HG03439 (cell line): Measurements from ENCODE around the gene SNRNP25.
A peak's percentile ranks its signal among the peaks of the same experiment; 100 is the strongest.
"Not testable (repeated sequence)": the region's sequence is repeated elsewhere in the genome, so short reads cannot be mapped to it uniquely, and the experiment has no call there.

Experiments used
- ATAC-seq: cut with Tn5 transposase; IDR thresholded peaks from one replicate; pipeline ENCODE4 v1.9.1; 2021; ENCODE audit warnings: mild to moderate bottlenecking, moderate library complexity; ENCODE audit not compliant: unreplicated experiment

Gene SNRNP25

GRCh38 chr16:53346-54236 is at the start of gene SNRNP25, which contains the start of gene POLR3K:
Gene SNRNP25 (plus strand): TSS chr16:53828. CDS start chr16:54017, 189 bp downstream.
Gene POLR3K (minus strand): TSS chr16:53608. CDS start chr16:53586, 22 bp downstream.
- ATAC-seq: peak; percentile 92

GRCh38 chr16:9903-10665 is 43.5 kb upstream of the SNRNP25 start:
- ATAC-seq: no peak

- not testable (repeated sequence) for ATAC-seq
Observed at GRCh38 chr16:10772-11171, 42.9 kb upstream of the SNRNP25 start.

GRCh38 chr16:17062-17765 is 36.4 kb upstream of the SNRNP25 start:
- not testable (repeated sequence) for ATAC-seq

- not testable (repeated sequence) for ATAC-seq
Observed at GRCh38 chr16:20886-21285, 32.7 kb upstream of the SNRNP25 start.

DNA sequence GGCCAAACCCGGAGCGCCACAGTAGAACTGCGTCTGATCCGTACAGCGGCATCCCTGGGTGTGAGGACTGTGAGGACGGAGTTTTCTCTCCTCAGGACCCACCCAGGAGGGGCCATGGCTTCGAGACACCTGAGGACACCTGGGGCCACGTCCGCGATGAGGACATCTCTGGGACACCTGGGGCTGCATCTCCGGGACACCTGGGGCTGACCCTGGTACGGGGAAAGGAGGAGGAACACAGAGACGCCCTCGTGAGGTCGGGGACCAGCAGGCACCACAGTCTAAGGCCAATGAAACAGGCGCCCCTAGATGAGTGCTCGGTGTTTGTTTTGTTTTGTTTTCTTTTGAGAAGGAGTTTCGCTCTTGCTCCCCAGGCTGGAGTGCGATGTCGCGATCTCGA is 29.5 kb upstream of the SNRNP25 start:
- not testable (repeated sequence) for ATAC-seq

DNA sequence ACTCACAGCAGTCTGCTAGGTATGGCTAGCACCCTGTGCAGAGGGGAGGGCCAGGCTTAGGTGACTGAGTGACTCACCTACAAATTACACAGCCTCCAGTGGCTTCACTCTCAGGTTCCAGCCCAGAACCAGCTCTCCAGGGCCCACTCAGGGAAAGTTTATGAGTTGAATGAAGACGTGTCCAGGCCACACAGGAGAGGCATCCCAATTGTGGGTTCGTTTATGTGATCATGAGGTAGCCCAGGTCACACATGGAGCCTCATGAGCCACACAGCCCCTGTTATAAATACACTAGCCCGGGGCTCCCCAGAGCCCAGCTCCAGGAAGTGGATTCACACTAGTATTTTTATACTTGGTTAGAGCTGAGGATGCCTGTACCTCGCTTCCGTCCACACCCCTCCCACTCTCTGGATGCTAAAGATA is 27.7 kb upstream of the SNRNP25 start:
- ATAC-seq: peak; percentile 43

DNA sequence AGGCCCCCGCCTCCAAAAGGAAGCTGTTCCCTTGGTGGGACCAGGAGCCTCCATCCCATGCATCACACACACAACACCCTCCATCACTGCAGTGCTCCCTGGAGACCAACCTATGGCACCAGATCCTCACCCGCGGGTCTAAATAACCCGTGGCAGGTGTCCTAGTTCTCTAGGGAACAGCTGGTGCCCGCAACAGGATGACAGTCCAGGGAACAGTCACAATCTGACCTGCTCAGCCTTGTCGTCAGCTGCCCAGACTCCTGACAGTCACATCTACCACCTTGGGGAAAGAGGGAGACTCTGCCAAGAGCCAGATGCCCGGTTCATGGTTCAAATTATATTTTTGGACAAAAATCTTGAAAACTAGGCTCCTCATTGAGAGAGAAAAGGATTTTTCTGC is 23.0 kb upstream of the SNRNP25 start:
- not testable (repeated sequence) for ATAC-seq

DNA sequence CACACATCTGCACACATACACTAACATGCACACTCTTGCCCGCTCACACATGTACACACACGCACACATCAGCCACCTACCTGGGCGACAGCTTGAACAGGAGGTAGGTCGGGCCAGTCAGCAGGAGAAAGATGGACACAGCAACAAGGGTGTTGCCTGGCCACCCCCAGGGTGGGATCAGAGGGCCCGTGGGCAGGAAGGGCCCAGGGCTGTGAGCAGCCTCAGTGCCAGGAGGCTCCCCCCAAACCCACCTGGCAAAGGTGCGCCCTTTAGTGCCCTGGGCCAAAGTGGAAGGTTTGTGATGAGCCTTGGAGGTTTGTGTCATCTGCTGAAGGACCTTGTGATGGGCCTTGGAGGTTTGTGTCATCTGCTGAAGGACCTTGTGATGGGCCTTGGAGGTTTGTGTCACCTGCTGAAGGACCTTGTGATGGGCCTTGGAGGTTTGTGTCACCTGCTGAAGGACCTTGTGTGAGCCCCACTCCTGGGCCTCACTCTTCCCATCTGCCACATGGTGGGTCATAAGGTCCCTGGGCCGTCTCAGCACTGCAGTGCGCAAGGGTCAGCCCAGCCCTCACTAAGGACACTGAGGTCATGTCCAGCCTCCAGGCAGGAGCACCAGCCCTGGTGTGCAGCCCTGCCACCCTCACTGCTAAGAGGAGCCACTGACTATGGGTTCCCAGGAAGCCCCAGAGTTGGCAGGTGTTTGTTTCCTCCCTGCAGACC is 20.3 kb upstream of the SNRNP25 start:
- ATAC-seq: not testable (repeated sequence)

- ATAC-seq: no peak
Observed at GRCh38 chr16:33877-34647, 19.6 kb upstream of the SNRNP25 start.

DNA sequence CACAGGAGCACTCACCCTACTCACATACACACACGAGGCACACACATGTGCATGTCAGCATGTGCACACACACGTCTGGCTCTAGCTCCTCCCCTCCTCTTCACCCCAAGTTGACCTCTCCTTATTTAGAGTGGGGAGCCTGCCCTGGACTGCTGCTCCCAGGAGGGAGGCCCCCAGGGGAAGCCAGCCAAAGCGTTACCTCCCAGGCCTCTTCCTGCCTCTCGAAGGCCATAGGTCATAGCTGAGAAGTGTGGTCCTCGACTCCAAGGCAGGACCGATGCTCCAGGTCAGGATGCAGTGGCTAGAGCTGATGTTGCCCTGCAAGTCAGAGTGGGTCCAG is 19.0 kb upstream of the SNRNP25 start:
- no peak for ATAC-seq

- no peak for ATAC-seq
Observed at GRCh38 chr16:35011-35677, 18.5 kb upstream of the SNRNP25 start.

GRCh38 chr16:35678-36305 is 17.8 kb upstream of the SNRNP25 start:
- ATAC-seq: no peak

GRCh38 chr16:36336-36984 is 17.2 kb upstream of the SNRNP25 start:
- no peak for ATAC-seq

DNA sequence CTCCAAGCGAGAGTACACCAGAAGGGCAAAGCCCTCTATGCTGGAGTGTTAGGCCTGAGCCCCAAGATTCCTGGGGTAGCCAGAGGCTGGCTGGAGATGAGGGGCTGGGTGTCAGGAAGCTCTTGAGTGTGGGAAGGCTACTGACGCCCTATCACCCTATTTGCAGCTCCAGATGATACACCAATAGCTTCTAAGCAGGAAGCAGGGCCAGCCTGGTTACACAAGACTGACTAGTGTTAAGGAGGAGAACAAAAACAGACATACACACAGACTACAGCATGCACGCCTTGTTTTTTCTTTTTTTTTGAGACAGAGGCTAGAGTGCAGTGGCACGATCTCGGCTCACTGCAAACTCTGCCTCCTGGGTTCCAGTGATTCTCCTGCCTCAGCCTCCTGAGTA is 16.1 kb upstream of the SNRNP25 start:
- no peak for ATAC-seq

GRCh38 chr16:38206-38605 is 15.4 kb upstream of the SNRNP25 start:
- ATAC-seq: not testable (repeated sequence)

DNA sequence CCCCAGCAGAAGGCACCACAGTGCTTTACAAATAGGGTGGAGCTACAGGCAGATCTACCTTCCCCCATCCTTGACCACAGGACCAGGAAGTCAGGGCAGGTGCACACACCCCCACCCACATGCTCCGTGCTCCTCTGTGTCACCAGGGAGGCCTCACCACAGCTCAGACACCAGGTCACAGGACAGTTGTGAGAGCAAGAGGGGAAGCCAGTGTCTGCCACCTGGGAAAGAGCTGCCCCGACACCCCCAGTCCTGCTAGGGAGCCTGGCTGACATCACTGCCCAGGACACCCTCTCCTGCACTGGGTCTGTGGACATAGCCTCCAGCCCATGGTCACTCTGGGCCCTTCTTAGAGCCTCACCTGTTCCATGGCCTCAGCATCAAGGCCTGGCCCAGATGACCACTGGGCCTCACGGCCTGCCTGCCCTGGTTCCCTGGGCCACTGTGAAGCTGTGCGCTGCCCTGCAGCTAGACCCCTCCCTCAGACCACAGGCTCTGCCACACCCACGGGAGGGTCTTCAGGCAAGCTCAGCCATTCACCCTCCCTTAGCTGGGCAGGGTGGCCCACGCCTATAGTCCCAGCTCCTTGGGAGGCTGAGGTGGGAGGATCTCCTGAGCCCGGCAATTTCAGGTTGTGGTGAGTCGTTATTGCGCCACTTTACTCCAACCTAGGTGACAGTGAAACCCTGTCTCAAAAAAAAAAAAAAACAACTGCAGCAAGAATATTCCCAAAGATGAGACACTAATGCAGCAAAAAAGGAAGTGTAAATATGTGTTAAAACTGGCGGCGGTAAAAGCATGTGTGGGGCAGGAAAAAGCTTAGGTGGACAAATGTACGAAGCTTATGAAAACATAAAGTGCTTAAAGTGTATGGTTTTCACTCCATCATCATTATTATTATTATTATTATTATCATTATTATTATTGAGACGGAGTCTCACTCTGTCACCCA is 14.4 kb upstream of the SNRNP25 start:
- ATAC-seq: peak; percentile 46
